ENCODE data around the gene HDAC4. TPM values are rescaled to one million over a fixed set of nuclear protein-coding genes. Genes with fewer than 3 reads are reported as not detected.

The HDAC4 gene
- total and polyA plus RNA-seq, 9 donors = 7.0 to 74.0 (median 46.3) TPM

- Histone ChIP-seq H3K36me3 (no peaks in the 10 kb centered on the region), H3K4me1 (ENCODE audit: insufficient read depth) (no peaks in the 10 kb centered on the region), H3K27ac (no peak overlapping the region), H3K4me3 (no peak overlapping the region), H3K9me3 (no peaks in the 10 kb centered on the region), H3K27me3 (no peaks in the 10 kb centered on the region)
- no peak for TF ChIP-seq CTCF (IDR thresholded peaks at IDR 0.05)
- TF ChIP-seq POLR2A (IDR thresholded peaks at IDR 0.05) = no peak
- no peak for TF ChIP-seq EP300 (IDR thresholded peaks at IDR 0.05)
- DNase-seq = peak in 1 of 5 donors; percentile 12
- intact Hi-C loops (cut with DNase I) = no loop called here
- WGBS, 3 donors = 85 to 91% (median 87%) methylated on average over 11 of the region's 11 CpGs
These were observed 35.6 kb downstream of the HDAC4 start for GRCh38 chr2:239365071-239365781.

GRCh38 chr2:239363946-239364637 is 36.7 kb downstream of the HDAC4 start:
- H3K27me3 ChIP-seq = no peaks in the 10 kb centered on the region
- H3K36me3 ChIP-seq = no peaks in the 10 kb centered on the region
- 94 to 95% (median 94%) methylated on average over 21 of the region's 21 CpGs for WGBS, 3 donors
- no peaks in the 10 kb centered on the region for H3K4me1 ChIP-seq (ENCODE audit: insufficient read depth)
- DNase-seq = peak in 2 of 5 donors; percentile 7 to 11
- intact Hi-C loops (cut with DNase I) = no loop called here
- H3K9me3 ChIP-seq = no peaks in the 10 kb centered on the region
- TF ChIP-seq POLR2A (IDR thresholded peaks at IDR 0.05) = no peak
- TF ChIP-seq EP300 (IDR thresholded peaks at IDR 0.05) = no peak
- TF ChIP-seq CTCF (IDR thresholded peaks at IDR 0.05) = no peak
- no peak overlapping the region for H3K27ac ChIP-seq
- no peak overlapping the region for H3K4me3 ChIP-seq

DNA sequence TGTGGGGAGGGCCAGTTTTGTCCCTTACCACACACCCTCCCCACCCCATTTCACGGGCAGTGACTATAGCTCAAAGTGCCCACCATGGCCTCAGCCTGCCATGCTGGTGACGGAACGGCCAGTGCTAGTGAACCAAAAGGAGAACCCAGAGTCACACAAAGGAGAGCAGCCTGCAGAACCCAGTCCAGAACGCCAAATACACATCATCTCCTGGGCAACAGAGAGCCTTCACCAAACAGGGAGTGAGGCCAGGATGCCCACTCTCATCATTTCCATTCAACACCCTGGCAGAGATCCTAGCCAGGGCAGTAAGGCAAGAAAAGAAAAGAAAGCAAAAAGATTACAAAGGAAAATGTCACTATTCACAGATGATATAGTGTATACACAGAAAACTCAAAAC is 38.3 kb downstream of the HDAC4 start:
- Histone ChIP-seq H3K9me3 (no peaks in the 10 kb centered on the region), H3K36me3 (no peaks in the 10 kb centered on the region), H3K4me1 (ENCODE audit: insufficient read depth) (no peaks in the 10 kb centered on the region), H3K27me3 (no peaks in the 10 kb centered on the region), H3K4me3 (no peak overlapping the region), H3K27ac (no peak overlapping the region)
- TF ChIP-seq EP300 (IDR thresholded peaks at IDR 0.05) (no peak), POLR2A (IDR thresholded peaks at IDR 0.05) (no peak), CTCF (IDR thresholded peaks at IDR 0.05) (no peak)
- no peak for DNase-seq
- WGBS, 3 donors = 95 to 97% (median 96%) methylated on average over 4 of the region's 4 CpGs
- intact Hi-C loops (cut with DNase I) = no loop called here

DNA sequence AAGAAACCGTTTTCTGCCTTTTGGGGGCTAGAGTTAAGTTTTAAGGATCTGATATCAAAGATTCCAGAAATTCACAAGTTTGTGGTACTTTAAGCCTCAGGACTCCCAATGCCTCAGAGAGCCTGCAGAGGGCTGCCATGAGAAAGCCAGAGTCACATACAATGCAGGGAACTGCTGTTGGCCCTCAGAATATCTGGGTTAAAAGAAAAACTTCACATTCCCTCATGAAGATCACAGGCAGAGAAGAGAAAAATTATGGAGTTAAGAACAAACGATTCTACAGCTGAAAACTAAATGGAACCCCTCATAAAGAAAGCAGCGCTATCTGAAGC is 39.5 kb downstream of the HDAC4 start:
- 61 to 69% (median 61%) methylated on average over 3 of the region's 3 CpGs for WGBS, 3 donors
- no peak for TF ChIP-seq POLR2A (IDR thresholded peaks at IDR 0.05)
- no peak for TF ChIP-seq EP300 (IDR thresholded peaks at IDR 0.05)
- TF ChIP-seq CTCF (IDR thresholded peaks at IDR 0.05) = no peak
- intact Hi-C loops (cut with DNase I) = no loop called here
- Histone ChIP-seq H3K9me3 (no peaks in the 10 kb centered on the region), H3K4me3 (no peak overlapping the region), H3K36me3 (no peaks in the 10 kb centered on the region), H3K4me1 (ENCODE audit: insufficient read depth) (no peaks in the 10 kb centered on the region), H3K27me3 (no peaks in the 10 kb centered on the region), H3K27ac (no peak overlapping the region)
- DNase-seq = peak in 1 of 5 donors; percentile 10
